ENCODE results near the gene ZNF613.
A peak's percentile ranks its signal among the peaks of the same experiment; 100 is the strongest.
"Not testable (repeated sequence)": the region's sequence is repeated elsewhere in the genome, so short reads cannot be mapped to it uniquely, and the experiment has no call there.

ZNF613 gene

DNA sequence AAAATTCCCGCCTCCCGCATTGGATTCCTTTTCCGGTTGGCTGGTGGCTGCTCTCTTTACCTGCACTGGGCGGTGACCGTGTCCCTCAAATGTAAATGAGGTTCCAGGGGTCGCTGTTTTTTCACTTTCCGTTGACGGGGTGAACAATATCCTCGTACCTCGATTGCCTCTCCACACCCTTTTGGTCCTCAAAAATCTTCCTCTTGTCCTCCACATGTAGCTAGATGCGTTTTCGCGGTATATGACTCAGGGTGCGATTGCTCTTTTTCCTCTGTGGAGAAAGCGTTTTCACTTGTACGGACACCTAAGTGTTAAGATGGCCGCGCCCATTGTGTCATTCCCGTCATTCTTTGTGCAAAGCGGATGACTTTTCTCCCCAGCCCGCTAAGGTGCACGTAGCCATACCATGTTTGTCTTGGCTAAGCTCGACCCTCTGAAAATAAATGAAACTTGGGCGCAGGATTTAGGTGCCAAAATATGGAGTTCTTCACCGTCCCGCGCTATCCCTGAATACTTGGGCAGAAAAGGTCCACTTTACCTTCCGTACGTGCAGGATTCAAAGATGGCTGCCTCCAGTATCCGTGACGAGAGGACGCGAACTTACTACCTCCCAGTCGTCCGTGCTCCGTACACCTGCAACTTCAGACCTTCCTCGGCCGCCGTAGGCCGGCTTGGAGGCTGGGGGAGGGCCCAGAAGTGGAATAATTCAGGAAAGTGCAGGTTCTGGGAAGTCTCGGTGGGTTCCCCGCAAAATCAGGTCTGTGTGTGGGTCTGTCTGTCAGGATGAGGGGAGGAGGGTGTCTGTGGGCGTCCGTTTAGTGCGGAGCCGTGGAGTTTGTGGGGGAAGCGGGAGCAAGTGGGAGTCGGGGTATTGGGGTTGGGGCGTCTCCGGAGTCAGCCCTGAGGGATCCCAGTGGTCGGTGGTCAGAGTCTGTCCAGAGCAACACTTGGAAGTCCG is at the start of gene ZNF613:
ZNF613 (plus strand) TSS at position 689 of the 958 bp plus-strand sequence. CDS start 8,749 bp downstream, outside the sequence.
- peak; percentile 74 to 86 for DNase-seq

GRCh38 chr19:51882518-51882917 is 44.8 kb upstream of the ZNF613 start:
- DNase-seq, result no peak

DNA sequence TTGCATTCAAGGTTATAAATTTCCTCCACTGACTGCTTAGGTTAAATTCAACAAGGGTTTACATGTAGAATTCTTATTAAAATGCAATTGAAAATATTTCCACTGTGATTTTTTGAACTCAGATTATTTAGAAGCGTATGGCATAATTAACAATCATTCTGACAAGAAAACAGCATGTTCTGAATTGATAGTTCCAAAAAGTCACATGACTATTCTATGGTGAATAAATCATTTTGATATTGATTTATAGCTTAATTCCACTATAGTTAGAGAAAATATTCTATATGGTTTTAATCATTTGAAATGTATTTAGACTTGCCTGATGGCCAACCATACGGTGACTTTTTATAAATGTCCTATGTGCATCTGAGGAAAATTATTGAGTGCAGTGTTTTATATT is 42.6 kb upstream of the ZNF613 start:
- DNase-seq, result no peak

GRCh38 chr19:51887522-51888498 is 39.5 kb upstream of the ZNF613 start, which contains the start of gene ZNF577:
TSS of gene ZNF577 (minus strand) at chr19:51887951. CDS start at chr19:51880382, 7,569 bp downstream.
- peak; percentile 60 to 68 for DNase-seq

- no peak for DNase-seq
These were observed 37.3 kb upstream of the ZNF613 start for GRCh38 chr19:51889934-51890333.

- no peak for DNase-seq
These were observed 36.0 kb upstream of the ZNF613 start for GRCh38 chr19:51891193-51891747.

DNA sequence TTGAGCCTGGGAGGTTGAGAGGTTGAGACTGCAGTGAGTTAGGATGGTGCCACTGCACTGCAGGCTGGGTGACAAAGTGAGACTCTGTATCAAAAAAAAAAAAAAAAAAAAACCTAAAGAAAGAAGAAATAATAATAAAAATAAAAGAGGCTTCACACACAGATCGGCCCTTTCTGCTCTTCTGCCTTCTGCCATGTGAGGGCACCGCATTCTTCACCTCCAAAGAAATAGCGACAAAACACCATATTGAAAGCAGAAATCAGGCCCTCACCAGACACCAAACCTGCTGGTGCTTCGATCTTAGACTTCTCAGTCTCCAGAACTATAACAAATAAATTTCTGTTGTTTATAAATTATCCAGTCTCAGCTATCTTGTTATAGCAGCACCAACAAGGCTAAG is 25.4 kb upstream of the ZNF613 start:
- no peak for DNase-seq

DNA sequence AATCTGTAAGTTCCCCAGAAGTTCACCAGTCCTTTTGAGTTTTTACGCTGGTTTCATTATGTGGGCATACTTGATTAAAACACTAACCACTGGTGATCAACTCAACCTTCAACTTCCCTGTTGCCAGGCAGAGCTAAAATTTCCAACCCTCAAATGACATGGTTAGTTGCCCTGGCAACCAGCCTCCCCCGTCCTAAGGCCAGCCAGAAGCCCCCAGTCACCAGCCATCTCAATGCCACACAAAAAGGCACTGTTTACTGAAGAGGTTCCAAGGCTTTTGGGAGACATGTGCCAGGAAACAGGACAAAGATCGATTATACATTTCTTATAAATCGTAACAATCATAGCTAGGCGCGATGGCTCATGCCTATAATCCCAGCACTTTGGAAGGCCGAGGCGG is 24.1 kb upstream of the ZNF613 start:
- no peak for DNase-seq

GRCh38 chr19:51904331-51905165 is 22.7 kb upstream of the ZNF613 start, which contains the start of gene ZNF649:
TSS of gene ZNF649 (minus strand) at chr19:51905017. CDS start at chr19:51900107, 4,910 bp downstream.
- peak; percentile 76 to 78 for DNase-seq

- DNase-seq, result no peak
These were observed 22.1 kb upstream of the ZNF613 start for GRCh38 chr19:51905206-51905605.

GRCh38 chr19:51905639-51906038 is 21.6 kb upstream of the ZNF613 start:
- DNase-seq, result not testable (repeated sequence)

GRCh38 chr19:51906108-51906507 is 21.2 kb upstream of the ZNF613 start:
- DNase-seq, result not testable (repeated sequence)

- not testable (repeated sequence) for DNase-seq
These were observed 19.3 kb upstream of the ZNF613 start for GRCh38 chr19:51907981-51908380.

DNA sequence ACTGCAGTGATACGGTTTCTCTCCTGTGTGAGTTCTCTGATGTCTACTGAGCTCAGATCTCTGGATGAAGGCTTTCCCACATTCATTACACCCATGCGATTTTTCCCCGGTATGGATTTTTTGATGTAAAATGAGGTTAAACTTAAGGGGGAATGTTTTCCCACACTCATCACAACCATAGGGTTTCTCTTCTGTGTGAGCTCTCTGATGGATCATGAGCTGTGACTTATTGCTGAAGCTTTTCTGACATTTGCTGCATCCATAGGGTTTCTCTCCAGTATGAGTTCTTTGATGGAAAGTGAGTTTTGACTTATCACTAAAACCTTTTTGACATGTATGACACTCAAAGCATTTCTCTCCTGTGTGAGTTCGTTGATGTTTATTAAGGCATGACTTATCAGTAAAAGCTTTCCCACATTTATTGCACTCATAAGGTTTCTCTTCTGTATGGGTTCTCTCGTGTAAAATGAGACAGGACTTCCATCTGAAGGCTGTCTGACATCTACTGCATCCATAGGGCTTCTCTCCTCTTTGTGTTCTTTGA is 11.9 kb upstream of the ZNF613 start:
- no peak for DNase-seq

DNA sequence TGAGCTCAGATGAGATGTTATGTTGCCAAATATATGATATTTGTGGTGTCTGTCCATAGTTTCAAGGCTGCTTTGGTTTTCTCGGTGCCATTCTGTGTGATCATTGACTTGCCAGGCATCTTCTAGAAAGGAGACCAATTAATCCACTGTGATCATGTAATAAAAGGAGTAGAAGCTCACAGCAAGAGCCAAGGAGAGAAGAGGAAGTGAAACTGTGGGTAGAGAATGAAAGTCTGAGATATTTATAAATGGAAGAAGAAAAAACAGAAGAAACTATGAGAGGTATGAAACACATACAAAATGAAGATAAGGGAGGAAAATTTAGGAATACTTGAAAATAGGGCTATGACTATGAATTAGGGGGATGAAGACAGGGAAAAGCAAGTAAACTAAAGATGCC is 11.1 kb upstream of the ZNF613 start:
- DNase-seq, result no peak

GRCh38 chr19:51919606-51920005 is 7.7 kb upstream of the ZNF613 start:
- no peak for DNase-seq

- DNase-seq, result no peak
These were observed 5.3 kb upstream of the ZNF613 start for GRCh38 chr19:51921949-51922348.

- DNase-seq, result no peak
These were observed 867 bp upstream of the ZNF613 start for GRCh38 chr19:51926426-51926783.

DNA sequence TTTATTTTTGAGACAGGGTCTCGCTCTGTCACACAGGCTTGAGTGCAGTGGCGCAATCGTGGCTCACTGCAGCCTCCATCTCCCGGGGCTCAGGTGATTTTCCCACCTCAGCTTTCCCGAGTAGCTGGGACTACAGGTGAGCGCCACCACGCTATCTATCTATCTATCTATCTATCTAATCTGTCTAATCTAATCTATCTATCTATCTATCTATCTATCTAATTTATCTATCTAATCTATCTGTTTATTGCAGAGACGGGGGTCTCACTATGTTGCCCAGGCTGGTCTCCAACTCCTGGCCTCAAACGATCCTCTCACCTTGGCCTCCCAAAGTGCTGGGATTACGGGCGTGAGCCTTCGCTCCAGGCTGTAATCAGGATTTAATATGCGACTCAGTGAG is 587 bp downstream of the ZNF613 start:
- DNase-seq, result no peak

DNA sequence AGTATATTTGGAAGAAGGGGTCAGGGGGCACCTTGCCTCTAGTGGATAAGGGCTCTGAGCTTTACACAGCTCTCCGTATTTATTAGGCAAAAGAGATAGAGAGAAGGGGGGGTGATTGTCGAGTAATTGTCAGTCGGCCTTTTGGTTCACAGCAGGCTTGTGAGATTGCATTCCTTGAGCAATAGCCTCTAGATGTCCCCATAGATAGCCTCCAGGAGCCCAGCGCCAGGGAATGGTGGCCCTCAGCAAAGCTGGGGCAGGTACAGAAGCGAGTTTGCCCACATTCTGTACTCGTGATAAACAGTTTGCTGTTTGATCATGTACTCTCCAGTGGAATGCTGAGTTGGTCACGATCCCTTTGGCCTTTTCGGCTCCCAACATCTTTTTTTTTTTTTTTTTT is 4.6 kb downstream of the ZNF613 start:
- no peak for DNase-seq

GRCh38 chr19:51938936-51939335 is 11.7 kb downstream of the ZNF613 start:
- no peak for DNase-seq

Measured in stimulated activated CD4-positive, alpha-beta T cell treated with anti-CD3 and anti-CD28 coated beads, Interleukin-4, amount 100 ng/mL, for 4 hours (primary cell).